Activated T-cell treated with anti-CD3 and anti-CD28 coated beads for 48 hours (primary cell): ENCODE results near the gene MTHFS.
"Not testable (repeated sequence)": the region's sequence is repeated elsewhere in the genome, so short reads cannot be mapped to it uniquely, and the experiment has no call there.

ENCODE experiments used
- DNase-seq: peaks from one replicate; pipeline ENCODE4 v3.0.0-alpha.2; 2020; ENCODE audit warnings: low read depth

The MTHFS gene

DNA sequence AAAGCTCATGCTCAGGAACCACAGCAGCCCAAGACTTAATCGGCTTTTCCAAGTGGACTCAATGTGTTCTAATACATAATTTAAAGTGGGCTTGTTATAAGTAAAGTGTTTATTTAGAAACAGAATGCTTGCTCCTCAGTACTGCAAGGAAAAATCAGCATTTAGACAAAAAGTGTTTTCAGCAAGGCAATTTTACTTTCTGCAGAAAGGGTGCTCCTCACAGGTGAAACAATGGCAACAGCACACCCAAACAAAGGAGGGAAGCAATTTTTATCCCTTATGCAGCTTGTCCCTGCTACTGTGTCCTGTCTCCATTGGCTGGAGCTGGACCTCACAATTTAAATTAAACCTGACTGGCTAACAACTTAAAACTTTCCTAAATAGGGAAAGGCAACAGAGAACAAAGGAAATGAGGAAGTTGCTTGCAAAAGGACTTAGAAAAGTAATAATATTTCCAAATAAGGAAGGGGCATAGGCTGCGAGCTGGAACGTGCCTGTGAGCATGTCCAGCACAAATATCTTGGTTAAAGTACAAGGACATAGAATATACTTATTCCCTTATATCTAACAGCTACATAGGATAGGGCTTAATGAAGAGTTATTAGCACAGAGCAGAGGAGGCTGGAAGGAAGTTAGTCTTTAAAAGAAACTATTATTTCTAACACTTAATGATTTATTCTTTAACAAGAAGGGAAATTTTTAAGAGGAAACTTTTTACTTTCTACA is 19.1 kb upstream of the MTHFS start:
- not testable (repeated sequence) for DNase-seq

DNA sequence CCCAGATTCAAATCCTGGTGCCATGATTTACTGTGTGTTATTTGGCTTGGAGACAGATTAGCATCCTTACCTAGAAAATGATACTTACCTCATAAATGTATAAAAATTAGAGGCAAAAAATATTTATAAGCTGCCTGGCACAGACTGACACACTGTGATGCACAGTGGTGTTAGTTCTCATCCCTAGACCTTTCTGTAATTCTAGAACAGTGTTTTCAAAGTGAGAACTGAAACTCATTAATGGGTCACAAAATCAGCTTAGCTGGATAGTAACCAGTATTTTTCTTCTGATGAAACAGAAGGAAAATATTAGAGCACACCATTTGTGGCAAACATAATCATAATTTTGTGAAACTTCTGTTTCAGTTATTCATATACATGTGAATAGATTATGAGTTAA is 17.9 kb upstream of the MTHFS start:
- no peak for DNase-seq

DNA sequence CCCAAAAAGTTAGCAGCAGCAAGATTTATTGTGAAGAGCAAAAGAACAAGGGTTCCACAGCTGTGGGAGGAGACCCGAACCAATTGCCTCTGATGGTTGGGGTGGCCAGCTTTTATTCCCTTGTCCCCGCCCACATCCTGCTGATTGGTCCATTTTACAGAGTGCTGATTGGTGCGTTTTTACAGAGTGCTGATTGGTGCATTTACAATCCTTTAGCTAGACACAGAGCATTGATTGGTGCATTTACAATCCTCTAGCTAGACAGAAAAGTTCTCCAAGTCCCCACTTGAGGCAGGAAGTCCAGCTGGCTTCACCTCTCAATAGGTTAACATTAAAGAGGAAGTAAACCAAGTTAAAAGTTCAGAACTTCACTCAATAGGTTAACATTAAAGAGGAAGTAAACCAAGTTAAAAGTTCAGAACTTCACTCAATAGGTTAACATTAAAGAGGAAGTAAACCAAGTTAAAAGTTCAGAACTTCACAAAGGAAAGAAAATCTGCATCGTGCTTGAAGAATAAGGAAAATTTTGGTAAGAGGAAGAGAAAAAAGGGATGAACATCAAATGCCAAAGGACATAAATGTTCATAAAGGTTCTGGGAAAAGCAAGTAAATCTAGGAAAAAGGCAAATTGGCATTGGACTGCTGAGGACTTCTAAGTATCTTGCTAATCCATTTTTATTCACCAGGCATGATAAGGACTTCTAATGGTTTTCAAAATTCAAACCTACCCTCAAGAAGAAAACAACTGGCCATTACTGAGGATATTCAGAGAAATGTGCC is 12.9 kb upstream of the MTHFS start:
- not testable (repeated sequence) for DNase-seq

GRCh38 chr15:79904271-79904670 is 7.5 kb upstream of the MTHFS start:
- DNase-seq = no peak

- no peak for DNase-seq
Measured at GRCh38 chr15:79903626-79904025, 6.8 kb upstream of the MTHFS start.

DNA sequence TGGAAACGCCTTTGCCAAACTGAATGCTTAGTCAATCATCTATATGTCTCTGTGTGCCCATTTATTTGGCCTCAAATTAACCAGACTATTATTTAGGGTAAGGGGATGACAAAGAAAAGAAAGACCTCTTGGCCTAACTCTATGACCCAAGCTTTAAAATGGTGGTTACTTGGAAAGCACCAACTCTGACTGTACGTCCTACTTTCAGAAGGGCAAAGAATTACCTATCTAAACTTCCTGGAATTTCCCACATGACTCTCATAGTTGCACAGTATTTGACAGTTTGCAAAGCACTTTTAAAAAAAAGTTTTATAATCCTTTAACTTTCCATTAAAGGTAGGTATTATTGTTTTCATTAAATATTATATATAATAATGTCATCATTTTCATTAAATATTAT is 6.3 kb upstream of the MTHFS start:
- no peak for DNase-seq

GRCh38 chr15:79901958-79902357 is 5.1 kb upstream of the MTHFS start:
- no peak for DNase-seq

DNA sequence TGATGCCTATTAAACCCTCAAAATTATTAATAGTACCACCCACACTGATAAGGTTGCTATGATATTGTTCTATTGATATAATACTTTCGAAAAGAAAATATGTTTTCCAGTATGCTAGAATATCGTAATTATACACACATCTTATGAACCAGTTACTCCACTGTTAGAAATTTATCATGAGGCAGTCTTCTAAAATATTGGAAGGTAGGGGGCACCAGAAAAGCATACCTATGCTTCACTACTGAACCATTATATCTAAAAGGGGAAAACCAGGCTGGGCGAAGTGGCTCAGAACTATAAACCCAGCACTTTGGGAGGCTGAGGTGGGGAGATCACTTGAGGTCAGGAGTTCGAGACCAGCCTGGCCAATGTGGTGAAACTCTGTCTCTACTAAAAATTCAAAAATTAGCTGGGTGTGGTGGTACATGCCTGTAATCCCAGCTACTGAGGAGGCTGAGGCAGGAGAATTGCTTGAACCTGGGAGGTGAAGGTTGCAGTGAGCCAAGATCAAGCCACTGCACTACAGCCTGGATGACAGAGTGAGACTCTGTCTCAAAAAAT is 4.1 kb upstream of the MTHFS start:
- not testable (repeated sequence) for DNase-seq

GRCh38 chr15:79900087-79900486 is 3.3 kb upstream of the MTHFS start:
- no peak for DNase-seq

DNA sequence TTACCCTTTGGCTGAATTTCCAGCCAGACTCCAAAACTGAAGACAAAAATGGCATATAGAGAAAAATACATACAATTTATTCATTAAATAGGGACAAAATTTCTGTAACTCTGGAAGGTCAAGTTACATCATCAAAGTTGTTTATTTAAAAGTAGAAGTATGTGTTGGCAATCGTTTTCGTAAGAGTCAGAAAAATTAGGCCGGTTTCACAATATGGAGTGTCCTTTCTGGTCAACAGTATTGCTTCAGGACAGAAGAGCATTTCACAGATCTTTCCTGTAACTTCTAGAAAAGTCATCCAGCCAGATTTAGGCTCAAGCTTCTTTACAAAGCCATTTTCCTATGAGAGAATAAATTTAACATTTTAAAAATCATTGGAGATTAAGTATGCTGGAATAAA is 2.0 kb upstream of the MTHFS start:
- not testable (repeated sequence) for DNase-seq

DNA sequence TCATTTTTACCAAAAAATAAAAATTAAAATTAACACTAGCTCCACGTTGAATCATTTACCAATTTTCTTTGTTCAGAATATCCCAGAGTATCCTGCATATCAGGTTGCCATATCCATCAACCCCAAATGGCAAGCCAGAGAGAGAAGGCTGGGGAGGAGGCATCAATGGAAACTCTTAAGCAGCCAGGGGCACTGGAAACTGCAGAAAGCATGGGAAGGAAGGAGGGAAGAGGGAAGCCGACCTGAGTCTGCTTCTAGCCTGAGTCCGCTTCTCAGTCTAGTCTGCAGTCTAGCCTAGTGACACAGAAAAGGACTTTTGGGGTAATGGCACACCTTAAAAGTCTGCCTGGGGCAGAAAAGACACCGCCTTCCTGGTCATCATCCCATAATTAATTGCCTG is 1.6 kb upstream of the MTHFS start:
- DNase-seq = no peak

DNA sequence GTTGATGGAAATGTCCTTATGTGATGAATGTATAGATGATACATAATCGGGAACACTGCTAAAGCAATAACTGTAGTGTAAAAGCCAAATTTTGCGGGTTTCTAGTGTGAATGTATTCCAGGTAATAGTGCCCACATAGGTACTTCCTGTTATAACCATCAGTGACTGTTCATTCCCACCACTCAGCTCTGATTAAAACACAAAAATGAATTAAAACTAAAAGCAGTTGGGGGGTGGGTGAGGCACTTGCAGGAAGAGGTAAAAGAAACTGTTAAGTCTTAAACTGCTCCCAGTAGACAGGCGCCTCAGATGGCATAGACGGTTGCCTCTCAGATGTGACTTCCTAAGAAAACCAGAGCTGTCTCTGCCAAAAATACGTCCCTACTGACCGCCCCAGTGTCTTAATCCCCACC is 893 bp upstream of the MTHFS start:
- DNase-seq = no peak

DNA sequence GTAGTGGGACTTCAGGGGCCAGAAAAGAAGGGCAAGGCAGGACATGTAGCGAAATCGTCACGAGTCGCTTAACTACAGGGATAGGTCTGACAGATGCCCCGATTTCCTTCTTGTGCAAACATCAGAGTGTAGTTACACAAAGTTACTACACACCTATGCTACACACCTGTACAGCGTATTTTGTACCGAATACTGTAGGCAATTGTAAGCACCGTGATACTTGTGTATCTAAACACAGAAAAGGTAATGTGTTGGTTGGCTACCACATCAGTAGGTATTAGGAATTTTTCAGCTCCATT is 515 bp upstream of the MTHFS start:
- DNase-seq = no peak

- no peak for DNase-seq
Measured at GRCh38 chr15:79896131-79896633, 632 bp downstream of the MTHFS start.

DNA sequence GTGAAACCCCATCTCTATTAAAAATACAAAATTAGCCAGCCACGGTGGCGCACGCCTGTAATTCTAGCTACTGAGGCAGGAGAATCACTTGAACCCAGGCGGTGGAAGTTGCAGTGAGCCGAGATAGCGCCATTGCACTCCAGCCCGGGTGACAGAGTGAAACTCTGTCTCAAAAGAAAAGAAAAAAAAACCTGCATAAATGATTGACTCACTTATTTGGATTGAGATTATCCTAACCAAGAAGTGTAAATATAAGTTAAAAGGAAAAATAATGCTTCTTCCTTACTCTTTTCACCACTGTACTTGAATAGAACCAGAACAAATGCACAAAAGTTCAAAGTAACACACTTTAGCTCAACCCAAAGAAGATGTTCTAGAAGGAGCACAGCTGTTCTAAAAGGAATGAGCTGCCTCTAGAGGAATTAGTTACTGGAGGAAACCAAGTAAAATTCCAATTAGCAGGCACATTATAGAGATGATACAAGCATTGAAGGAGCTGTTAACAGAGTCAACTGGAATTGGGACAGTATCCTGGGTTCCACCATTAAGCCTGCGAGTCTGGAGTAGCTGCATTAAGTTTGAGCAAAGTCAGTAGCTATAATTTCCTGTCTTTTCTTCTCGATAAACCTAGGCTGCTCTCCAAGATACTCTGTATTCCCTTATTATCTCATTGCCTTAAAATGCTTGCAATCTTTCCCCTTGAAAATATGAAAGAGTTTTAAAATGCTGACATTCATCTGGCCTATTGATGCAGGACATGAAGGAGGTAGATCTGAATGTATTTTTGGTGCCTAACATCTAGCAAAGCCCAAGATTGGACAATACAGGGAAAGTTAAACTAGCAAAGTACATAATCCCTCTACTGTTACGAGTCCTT is 9.5 kb downstream of the MTHFS start:
- DNase-seq = no peak

GRCh38 chr15:79886124-79886523 is 10.7 kb downstream of the MTHFS start:
- no peak for DNase-seq

DNA sequence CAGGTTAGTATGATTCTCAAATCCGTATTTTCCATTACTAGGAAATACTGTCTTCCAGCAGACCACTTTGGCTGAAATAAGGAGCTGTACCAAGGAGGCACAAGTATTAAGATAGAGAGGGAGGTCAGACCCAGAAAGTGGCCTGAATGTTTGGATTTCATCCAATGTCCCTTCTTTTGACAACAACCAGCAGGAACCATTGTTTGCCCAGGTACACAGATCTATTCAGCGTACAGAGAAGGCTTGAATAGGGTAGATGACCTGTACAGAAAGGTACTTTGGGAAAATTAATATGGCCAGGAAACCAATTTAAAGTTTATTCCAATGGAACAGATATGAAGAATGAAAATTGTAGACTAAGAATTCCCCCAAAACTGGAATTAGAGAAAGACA is 12.6 kb downstream of the MTHFS start:
- no peak for DNase-seq

DNA sequence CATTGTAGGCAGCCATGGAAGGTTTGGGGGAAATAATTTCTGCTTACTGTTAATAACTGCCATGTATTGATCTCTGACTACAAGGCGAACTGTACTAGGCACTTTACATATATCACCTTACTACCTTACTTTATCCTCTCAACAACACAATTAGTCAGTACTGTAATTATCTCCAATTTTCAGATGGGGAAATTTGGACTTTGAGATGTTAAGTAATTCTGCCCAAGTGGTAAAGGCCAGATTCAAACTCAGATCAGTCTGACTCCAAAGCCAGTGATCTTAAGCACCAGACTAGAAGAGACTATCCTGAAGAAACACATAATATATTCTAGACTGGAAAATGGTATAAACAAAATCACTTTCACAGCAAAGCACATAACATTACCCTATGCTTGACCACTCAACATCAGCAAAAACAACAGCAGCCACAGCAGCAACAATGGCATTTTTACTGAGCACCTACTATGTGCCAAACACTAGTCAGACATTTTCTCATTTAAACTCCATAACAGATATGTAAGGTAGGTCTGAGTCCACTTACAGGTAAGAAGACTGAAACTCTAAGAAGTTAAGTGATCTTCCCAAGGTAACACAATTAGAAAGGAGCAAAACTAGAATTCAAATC is 13.1 kb downstream of the MTHFS start:
- no peak for DNase-seq

- DNase-seq = no peak
Measured at GRCh38 chr15:79881668-79882067, 15.1 kb downstream of the MTHFS start.

GRCh38 chr15:79881254-79881653 is 15.6 kb downstream of the MTHFS start:
- DNase-seq = no peak

DNA sequence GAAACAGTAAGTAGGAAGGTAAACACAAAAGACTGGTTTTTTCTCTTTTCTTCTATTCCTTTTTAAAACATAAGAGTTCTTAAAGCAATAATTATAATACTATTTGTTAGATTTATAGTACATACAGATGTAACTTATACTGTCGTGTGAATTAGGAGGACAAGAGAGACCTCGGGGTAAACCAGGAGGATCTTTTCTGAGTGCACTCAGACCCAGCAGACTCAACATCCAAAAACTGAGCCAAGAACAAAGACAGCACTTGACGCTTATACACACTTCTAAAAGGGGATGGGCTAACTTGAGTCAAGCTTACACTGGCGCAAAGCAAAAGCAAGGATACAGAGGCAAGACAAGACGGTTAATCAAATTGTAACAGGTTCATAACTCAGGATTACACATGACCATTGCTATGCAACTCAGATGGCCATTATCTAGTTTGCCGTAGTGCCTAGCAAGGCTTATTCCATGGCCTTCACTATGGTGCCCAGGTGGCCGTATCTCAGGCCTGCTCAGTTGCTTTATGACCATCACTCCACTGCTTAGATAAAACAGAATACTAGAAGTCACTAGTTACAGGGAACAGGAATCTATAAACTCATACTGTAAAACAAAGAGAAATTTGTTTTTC is 18.6 kb downstream of the MTHFS start:
- DNase-seq = no peak
